Measurements from ENCODE around the gene VAV3. TPM values are rescaled to one million over a fixed set of nuclear protein-coding genes. Genes with fewer than 3 reads are reported as not detected.

Gene VAV3
- total and polyA plus RNA-seq, 2 of the 8 experiments (the other 6 are each of a cell fraction or from before 2014, with no cell fraction given) = 2.9 to 7.9 TPM

DNA sequence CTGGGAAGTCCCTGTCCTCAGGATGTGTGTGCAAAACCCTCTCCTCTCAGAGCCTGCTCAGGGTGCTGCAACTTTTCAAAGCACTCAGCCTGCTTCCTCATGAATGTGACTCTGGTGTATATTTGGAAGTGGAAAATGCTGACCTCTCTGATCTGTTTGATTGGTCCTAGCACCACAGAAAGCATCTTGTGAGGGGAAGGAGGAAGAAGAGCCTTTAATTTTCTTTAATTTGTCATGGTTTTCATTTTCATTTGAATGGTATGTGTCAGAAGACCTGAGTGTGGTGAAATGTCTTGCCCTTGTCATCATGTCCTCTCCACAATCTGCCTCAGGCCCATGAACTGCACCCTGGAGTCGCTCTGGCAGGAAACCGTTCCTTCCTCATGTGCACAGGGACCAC is 440.7 kb downstream of the VAV3 start (continued):
- TF ChIP-seq MAX (IDR thresholded peaks at IDR 0.05) (no peak), E2F6 (IDR thresholded peaks at IDR 0.05) (no peak), EGR1 (IDR thresholded peaks at IDR 0.05; ENCODE audit: borderline replicate concordance, low read depth, low read length) (no peak), CBX8 (IDR thresholded peaks at IDR 0.05; ENCODE audit: borderline replicate concordance, low read depth, low read length) (no peak), TBP (IDR thresholded peaks at IDR 0.05; ENCODE audit: low read depth, low read length) (no peak), CHD7 (IDR thresholded peaks at IDR 0.05; ENCODE audit: insufficient replicate concordance, low read length) (no peak), HDAC6 (IDR thresholded peaks at IDR 0.05; ENCODE audit: low read depth, low read length) (no peak), SUZ12 (IDR thresholded peaks at IDR 0.05; ENCODE audit: low read length) (no peak)
